ENCODE measurements around the gene SUFU.

Gene SUFU

GRCh38 chr10:102598243-102598642 lies 94.5 kb downstream of the SUFU start:
- no peak for DNase-seq

GRCh38 chr10:102599565-102600327 lies 96.0 kb downstream of the SUFU start:
- DNase-seq, result peak; percentile 54

- no peak for DNase-seq
These were observed 97.0 kb downstream of the SUFU start for GRCh38 chr10:102600816-102601215.

GRCh38 chr10:102601639-102602038 lies 97.9 kb downstream of the SUFU start:
- no peak for DNase-seq

GRCh38 chr10:102602272-102603045 lies 98.7 kb downstream of the SUFU start:
- no peak for DNase-seq

- peak; percentile 43 for DNase-seq
These were observed 100.2 kb downstream of the SUFU start for GRCh38 chr10:102603946-102604345.

GRCh38 chr10:102604439-102604841 lies 100.7 kb downstream of the SUFU start:
- DNase-seq, result no peak

- DNase-seq, result no peak
These were observed 101.9 kb downstream of the SUFU start for GRCh38 chr10:102605712-102606111.

GRCh38 chr10:102608487-102608886 lies 104.7 kb downstream of the SUFU start:
- DNase-seq, result no peak

- DNase-seq, result no peak
These were observed 106.7 kb downstream of the SUFU start for GRCh38 chr10:102610441-102610887.

- no peak for DNase-seq
These were observed 107.8 kb downstream of the SUFU start for GRCh38 chr10:102611514-102612087.

- DNase-seq, result peak; percentile 66
These were observed 109.1 kb downstream of the SUFU start for GRCh38 chr10:102612964-102613275.

- no peak for DNase-seq
These were observed 109.5 kb downstream of the SUFU start for GRCh38 chr10:102613286-102613685.

- no peak for DNase-seq
These were observed 110.0 kb downstream of the SUFU start for GRCh38 chr10:102613785-102614184.

GRCh38 chr10:102614888-102615287 lies 111.1 kb downstream of the SUFU start:
- DNase-seq, result no peak

GRCh38 chr10:102615361-102615760 lies 111.6 kb downstream of the SUFU start:
- no peak for DNase-seq

GRCh38 chr10:102616066-102616770 lies 112.4 kb downstream of the SUFU start:
- no peak for DNase-seq

GRCh38 chr10:102617041-102617440 lies 113.3 kb downstream of the SUFU start:
- no peak for DNase-seq

- no peak for DNase-seq
These were observed 114.0 kb downstream of the SUFU start for GRCh38 chr10:102617816-102618215.

GRCh38 chr10:102619281-102619981 lies 115.7 kb downstream of the SUFU start:
- no peak for DNase-seq

GRCh38 chr10:102620138-102620590 lies 116.4 kb downstream of the SUFU start:
- DNase-seq, result no peak

GRCh38 chr10:102620591-102621442 lies 117.0 kb downstream of the SUFU start:
- no peak for DNase-seq
